Heart right ventricle (tissue), 16 donors: ENCODE measurements around the gene HHIPL1. TPM values are rescaled to one million over a fixed set of nuclear protein-coding genes. Genes with fewer than 3 reads are reported as not detected.

Experiments
- ATAC-seq, 8 donors: fragments of 200-7000 bp; cut with Tn5 transposase; one replicate each; pipeline ENCODE4 v1.9.1; 2020; ENCODE audit warnings: mild to moderate bottlenecking in 8 of 8, moderate library complexity in 8 of 8, moderate number of reproducible peaks in 1 of 8
- DNase-seq, 2 donors: peaks; one replicate each; pipeline ENCODE4 v3.0.0-alpha.2; 2020
- H3K27ac ChIP-seq, 10 donors: fragments of 200-600 bp; sonication (generic) in 2 of 10; one replicate each; pipeline versions ENCODE4 v1.5.0 to v1.8.0; 2020 to 2022; ENCODE audit warnings: mild to moderate bottlenecking in 3 of 10
- H3K27me3 ChIP-seq, 7 donors: fragments of 200-600 bp; one replicate each; pipeline ENCODE4 v1.8.0; 2021 to 2022; ENCODE audit warnings: mild to moderate bottlenecking in 2 of 7
- H3K36me3 ChIP-seq, 9 donors: fragments of 200-600 bp; sonication (generic) in 1 of 9; one replicate each; pipeline versions ENCODE4 v1.5.0 to v1.8.0; 2020 to 2022; ENCODE audit warnings: mild to moderate bottlenecking in 2 of 9
- H3K4me1 ChIP-seq, 9 donors: fragments of 200-600 bp; sonication (generic) in 1 of 9; one replicate each; pipeline versions ENCODE4 v1.5.0 to v1.8.0; 2020 to 2022; ENCODE audit warnings: mild to moderate bottlenecking in 4 of 9
- H3K4me3 ChIP-seq, 10 donors: fragments of 200-600 bp; sonication (generic) in 2 of 10; one replicate each; pipeline versions ENCODE4 v1.5.0 to v1.8.0; 2020 to 2022; ENCODE audit warnings: mild to moderate bottlenecking in 7 of 10, moderate library complexity in 2 of 10
- H3K9me3 ChIP-seq, 11 donors: fragments of 200-600 bp in 10 of 11; sonication (generic) in 2 of 11; one replicate each; pipeline versions ENCODE4 v1.5.0 to v1.8.0; 2013 to 2022; ENCODE audit warnings: mild to moderate bottlenecking in 2 of 11, control low read depth in 1 of 11, moderate library complexity in 1 of 11
- WGBS, 2 donors: extraction: QIAGEN DNeasy Blood & Tissue Kit; methylation state at CpG; one replicate each; pipeline ENCODE4 v1.1.7; 2013; ENCODE audit warnings: inconsistent platforms in 1 of 2; 5-methylcytosine and 5-hydroxymethylcytosine counted together
- intact Hi-C, 10 donors: fragments of 100-400 bp; cut with DNase I; formaldehyde crosslinking; loops; one replicate each; pipeline versions ENCODE4 v1.11.1 to v1.14.2; 2022
- polyA plus RNA-seq, 2 donors: library from polyadenylated mRNA; stranded (reverse); fragments of 200-250 nt; gene quantifications; one replicate each; pipeline ENCODE4 v1.2.3, GENCODE V29; 2013
- total RNA-seq, 10 donors: library from RNA; stranded (reverse); fragmentation: NEBNext Ultra II Directional in 3 of 10; extraction: Animal tissue kit (Norgen Biotek cat#: 25700) in 3 of 10; gene quantifications; one replicate each; pipeline versions ENCODE4 v1.2.1 to v1.2.4, GENCODE V29; 2021 to 2023
- TF ChIP-seq, protein P1 (sequence below), 9 donors: fragments of 200-600 bp; sonication (generic) in 2 of 9; IDR thresholded peaks; one replicate each; pipeline versions ENCODE4 v1.5.0 to v1.8.0; 2021 to 2022; ENCODE audit warnings: antibody characterized with exemption in 9 of 9, mild to moderate bottlenecking in 5 of 9, moderate library complexity in 1 of 9
- donor health status: Arrhythmogenic right ventricular cardiomyopathy.
- donor health status: ischemic (EF 13 %, LVEDD 7.1; RV severe dilation, severe dysfunction).
- donor health status: healthy with polysubstance abuse.
- donor health status: DM: no; HTN: yes; CAD: no.
- donor health status: DM: no; HTN: no; CAD: no.
- donor health status: ischemic (EF 25% LVEDD 6.9; RV normal size, moderate dysfunction).
- donor health status: ischemic (EF 25% LVEDD 5.7; RV mildly dilated, moderate dysfunction).
- donor health status: healthy.
- donor health status: DM: yes; HTN: yes; CAD: no.
- donor health status: Ischemic cardiomyopathy.
- donor health status: ischemic (EF 35%, LVEDD 5.7; RV mildly dilated, moderate dysfunction).
- donor health status: nonischemic (EF 11% LVEDD 7.7; RV severe dilation, severe dysfunction).
- donor health status: DM: yes; HTN: yes; CAD: no.
- donor health status: PGD.
- donor health status: ischemic (EF 29% LVEDD 5.4; RV normal size, mild dysfunction).
- donor health status: nonischemic (EF 23%, LVEDD 6.1; RV moderate dilation, normal function).

Gene HHIPL1
- total and polyA plus RNA-seq, 12 donors: 0.55 to 2.2 (median 1.2) TPM

- H3K4me3 ChIP-seq: no peak overlapping the region
- no peak for ATAC-seq
- no peaks in the 10 kb centered on the region for H3K9me3 ChIP-seq
- TF ChIP-seq, protein P1, sequence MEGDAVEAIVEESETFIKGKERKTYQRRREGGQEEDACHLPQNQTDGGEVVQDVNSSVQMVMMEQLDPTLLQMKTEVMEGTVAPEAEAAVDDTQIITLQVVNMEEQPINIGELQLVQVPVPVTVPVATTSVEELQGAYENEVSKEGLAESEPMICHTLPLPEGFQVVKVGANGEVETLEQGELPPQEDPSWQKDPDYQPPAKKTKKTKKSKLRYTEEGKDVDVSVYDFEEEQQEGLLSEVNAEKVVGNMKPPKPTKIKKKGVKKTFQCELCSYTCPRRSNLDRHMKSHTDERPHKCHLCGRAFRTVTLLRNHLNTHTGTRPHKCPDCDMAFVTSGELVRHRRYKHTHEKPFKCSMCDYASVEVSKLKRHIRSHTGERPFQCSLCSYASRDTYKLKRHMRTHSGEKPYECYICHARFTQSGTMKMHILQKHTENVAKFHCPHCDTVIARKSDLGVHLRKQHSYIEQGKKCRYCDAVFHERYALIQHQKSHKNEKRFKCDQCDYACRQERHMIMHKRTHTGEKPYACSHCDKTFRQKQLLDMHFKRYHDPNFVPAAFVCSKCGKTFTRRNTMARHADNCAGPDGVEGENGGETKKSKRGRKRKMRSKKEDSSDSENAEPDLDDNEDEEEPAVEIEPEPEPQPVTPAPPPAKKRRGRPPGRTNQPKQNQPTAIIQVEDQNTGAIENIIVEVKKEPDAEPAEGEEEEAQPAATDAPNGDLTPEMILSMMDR (IDR thresholded peaks at IDR 0.05): peak; percentile 21 to 62 (median 50)
- H3K27ac ChIP-seq: no peak overlapping the region
- no peaks in the 10 kb centered on the region for H3K36me3 ChIP-seq
- intact Hi-C loops: loop anchor here in 1 of 10 donors (5.0 kb wide), 1 partner anchor 105 kb away; the partner anchor contains the start of gene EML1
- DNase-seq: no peak
- peaks cover 9 to 23% (median 15%) of the 10 kb centered on the region in 9 donors for H3K4me1 ChIP-seq
- peaks cover 0 to 37% (median 0%) of the 10 kb centered on the region in 7 donors for H3K27me3 ChIP-seq
- 68 to 76% methylated on average over 12 of the region's 12 CpGs for WGBS, 2 donors
These were observed 42.6 kb downstream of the HHIPL1 start for GRCh38 chr14:99687284-99688209.

DNA sequence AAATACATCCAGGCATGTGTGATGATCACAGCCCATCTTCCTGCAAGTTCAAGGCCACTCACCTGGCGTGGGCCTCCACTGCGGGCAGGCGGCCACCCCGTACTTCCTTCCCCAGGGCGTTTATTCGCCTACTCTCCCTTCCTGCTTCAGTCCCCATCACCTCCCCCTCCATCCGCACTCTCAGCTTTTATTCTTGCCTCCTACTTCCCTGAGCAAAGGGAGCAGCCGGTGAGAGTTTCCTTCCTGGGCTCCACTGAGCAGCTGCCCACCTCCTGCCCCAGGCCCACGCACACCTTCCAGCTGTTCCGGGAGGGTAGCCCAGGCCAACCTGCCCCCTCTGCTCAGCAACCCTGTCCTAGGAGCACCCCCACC lies 43.3 kb downstream of the HHIPL1 start:
- ATAC-seq: no peak
- H3K36me3 ChIP-seq: no peaks in the 10 kb centered on the region
- H3K9me3 ChIP-seq: no peaks in the 10 kb centered on the region
- no peak for DNase-seq
- TF ChIP-seq, protein P1 (IDR thresholded peaks at IDR 0.05): no peak
- H3K27me3 ChIP-seq: peaks cover 0 to 37% (median 0%) of the 10 kb centered on the region in 7 donors
- H3K4me3 ChIP-seq: no peak overlapping the region
- no peak overlapping the region for H3K27ac ChIP-seq
- WGBS, 2 donors: 57 to 59% methylated on average over 10 of the region's 10 CpGs
- intact Hi-C loops: loop anchor here in 1 of 10 donors (5.0 kb wide), 1 partner anchor 104 kb away; the partner anchor contains the start of gene EML1
- peaks cover 4 to 17% (median 9%) of the 10 kb centered on the region in 9 donors for H3K4me1 ChIP-seq

DNA sequence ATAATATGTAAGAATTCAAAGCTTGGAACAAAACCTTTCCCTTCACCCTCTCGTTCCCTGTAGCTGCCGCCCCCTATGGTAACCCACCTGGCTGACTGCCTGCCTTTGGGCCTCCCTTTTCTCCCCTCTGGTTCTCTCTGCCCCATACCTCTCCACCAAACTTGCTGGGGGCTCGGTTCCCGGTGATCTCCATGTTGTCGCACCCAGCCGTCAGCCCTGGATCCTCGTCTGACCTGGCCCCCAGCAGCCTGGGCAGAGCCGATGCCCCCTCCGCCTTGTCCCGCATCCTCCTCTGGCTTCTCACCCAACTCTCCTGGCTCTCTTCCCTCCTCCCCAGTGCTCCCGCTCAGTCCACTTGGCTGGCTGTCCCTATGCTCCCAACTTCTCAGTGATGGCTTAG lies 43.7 kb downstream of the HHIPL1 start:
- intact Hi-C loops: loop anchor here in 1 of 10 donors (5.0 kb wide), 1 partner anchor 104 kb away; the partner anchor contains the start of gene EML1
- no peak overlapping the region for H3K27ac ChIP-seq
- no peak for ATAC-seq
- no peak for DNase-seq
- H3K4me1 ChIP-seq: peaks cover 3 to 12% (median 5%) of the 10 kb centered on the region in 9 donors
- WGBS, 2 donors: 72 to 83% methylated on average over 11 of the region's 11 CpGs
- H3K36me3 ChIP-seq: no peaks in the 10 kb centered on the region
- TF ChIP-seq, protein P1 (IDR thresholded peaks at IDR 0.05): no peak
- no peak overlapping the region for H3K4me3 ChIP-seq
- peaks cover 0 to 37% (median 0%) of the 10 kb centered on the region in 7 donors for H3K27me3 ChIP-seq
- no peaks in the 10 kb centered on the region for H3K9me3 ChIP-seq

DNA sequence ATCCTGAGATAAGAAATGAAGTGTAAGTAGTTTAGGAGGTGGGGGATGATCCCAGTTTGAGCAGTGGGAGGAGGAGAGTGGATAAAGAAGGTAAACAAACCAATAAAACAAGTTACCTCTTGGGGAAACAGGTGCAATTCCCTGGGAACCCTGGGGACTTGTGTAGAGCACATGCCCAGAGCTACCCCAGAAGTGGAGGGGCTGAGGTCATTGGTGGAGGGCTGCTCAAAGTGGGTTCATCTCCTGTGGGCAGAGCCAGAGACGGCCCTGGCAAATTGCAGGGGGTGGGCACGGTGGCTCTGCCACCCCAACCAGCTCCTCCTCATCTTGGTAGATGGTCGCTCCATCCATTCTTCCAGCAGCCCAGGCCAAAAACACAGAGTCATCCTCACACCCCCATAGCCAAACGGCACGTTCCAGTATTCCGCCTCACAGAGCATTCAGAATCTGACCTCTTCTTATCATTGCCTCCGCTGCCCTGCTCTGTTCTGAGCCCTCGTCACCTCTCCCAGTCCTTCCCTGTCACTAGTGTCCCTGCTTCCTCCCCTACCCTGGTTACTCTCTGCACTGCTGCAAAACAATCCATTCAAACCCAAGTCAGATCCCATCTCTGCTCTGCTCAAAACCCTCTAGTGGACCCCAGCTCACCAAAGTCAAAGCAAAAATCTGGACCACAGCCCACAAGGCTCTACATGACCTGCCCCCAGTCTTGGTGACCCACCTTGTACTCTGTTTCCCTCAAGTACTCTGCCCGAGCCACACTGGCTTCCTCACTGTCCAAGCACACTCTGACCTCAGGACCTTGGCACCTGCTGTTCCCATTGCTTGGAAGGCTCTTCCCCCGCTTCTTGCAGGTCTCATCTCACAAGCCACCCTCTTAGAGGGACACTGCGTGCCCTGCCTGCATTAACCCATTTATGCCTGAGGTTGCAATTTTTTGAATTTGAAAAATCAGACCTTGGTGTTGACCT lies 44.6 kb downstream of the HHIPL1 start:
- Histone ChIP-seq H3K9me3 (no peaks in the 10 kb centered on the region), H3K4me3 (no peak overlapping the region), H3K36me3 (no peaks in the 10 kb centered on the region), H3K4me1 (peaks cover 2 to 9% (median 3%) of the 10 kb centered on the region in 9 donors), H3K27ac (no peak overlapping the region), H3K27me3 (peaks cover 0 to 35% (median 0%) of the 10 kb centered on the region in 7 donors)
- no peak for ATAC-seq
- TF ChIP-seq, protein P1 (IDR thresholded peaks at IDR 0.05): no peak
- DNase-seq: no peak
- 90 to 92% methylated on average over 11 of the region's 11 CpGs for WGBS, 2 donors
- intact Hi-C loops: loop anchor here in 1 of 10 donors (5.0 kb wide), 1 partner anchor 103 kb away; the partner anchor contains the start of gene EML1
